ENCODE measurements around the gene PPM1B.
A peak's percentile ranks its signal among the peaks of the same experiment; 100 is the strongest.
"Not testable (repeated sequence)": the region's sequence is repeated elsewhere in the genome, so short reads cannot be mapped to it uniquely, and the experiment has no call there.

The PPM1B gene

GRCh38 chr2:44164617-44165016 is 4.1 kb upstream of the PPM1B start:
- no peak for DNase-seq

DNA sequence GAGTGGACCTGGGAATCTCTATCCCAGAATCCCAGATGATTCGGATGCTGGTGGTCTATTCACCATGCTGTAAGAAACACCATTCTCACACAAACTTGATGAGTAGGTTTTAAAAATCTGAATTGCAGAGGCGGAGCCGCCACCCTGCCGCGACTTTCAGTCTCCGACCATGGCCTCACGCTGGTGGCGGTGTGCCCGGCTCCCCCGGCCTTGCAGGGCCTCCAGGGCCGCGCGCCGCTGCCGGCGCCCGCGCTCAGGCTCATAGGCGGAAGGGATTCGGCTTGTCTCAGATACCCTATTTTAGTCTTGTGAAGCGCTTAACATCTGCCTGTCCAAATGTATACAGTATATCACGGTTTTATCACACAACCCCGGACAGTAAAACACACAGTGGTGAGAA is 2.6 kb upstream of the PPM1B start:
- DNase-seq: no peak

DNA sequence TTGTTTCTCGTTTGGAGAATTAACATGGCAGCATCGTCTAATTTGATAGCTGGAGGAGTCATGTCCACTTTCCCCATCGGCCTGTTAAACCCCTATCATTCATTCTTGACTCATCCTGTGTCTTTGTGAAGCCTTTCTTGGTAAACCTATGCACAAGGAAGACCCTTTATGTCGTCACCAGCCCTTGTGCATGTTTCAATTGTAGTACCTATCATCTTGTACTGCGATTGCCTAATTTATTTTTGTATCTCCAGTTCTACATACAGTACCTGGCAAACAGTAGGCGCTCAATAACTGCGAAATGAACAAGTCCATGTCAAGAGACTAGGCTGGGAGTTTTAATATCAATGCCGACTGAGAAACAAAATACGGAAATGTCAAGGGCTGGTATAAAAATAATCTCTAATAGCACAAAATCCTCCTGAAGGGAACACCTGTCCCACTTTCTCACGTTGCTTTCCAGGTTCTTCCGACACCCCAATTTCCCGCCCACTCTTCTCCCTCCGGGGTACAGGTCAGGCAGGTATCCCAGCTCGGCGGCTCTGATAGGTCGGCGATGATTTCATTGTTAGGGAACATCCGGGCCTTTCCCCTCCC is 1.3 kb upstream of the PPM1B start:
- no peak for DNase-seq

- DNase-seq: peak; percentile 85 to 100 (median 96)
Measured at GRCh38 chr2:44167908-44168680, 581 bp upstream of the PPM1B start.

- DNase-seq: peak; percentile 17 to 87 (median 25)
Measured at GRCh38 chr2:44169155-44169898, 652 bp downstream of the PPM1B start.

DNA sequence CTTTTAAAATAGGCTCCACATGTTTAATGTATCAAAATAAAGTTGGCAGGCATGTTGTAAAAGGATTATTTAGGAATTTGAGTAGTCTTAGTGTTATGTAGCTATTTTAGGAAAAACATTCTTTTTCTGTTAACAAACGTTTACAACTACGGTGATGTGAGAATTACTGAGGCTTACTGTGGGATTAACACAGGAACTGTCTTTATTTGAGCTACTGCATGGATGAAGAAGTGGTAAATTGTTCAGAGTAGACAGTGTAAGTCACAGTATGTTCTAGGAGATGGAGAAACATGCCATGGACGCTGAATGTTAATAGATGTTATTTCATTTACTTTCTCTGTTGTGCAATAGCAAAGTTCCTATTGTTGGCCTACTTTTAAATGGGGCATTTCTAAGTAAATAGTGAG is 1.6 kb downstream of the PPM1B start:
- DNase-seq: no peak

DNA sequence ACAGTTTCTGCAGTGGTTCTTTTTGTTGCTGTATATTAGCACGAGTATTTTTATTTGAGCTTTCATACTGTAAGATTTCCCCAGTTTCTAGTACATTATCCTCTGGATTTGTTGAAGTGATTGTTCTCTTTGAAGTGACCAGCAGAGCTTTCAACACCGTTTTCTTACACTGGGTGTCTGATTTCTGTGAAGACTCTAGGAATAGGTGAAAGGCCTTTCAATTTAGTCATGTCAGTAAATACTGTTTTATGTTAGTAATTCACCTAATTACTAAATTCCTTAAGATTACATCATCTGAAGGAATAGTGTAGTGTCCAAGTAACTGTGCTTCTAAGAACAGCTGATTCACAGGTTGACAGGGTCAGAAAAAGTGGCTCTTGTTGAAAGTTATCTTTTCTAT is 2.3 kb downstream of the PPM1B start:
- no peak for DNase-seq

DNA sequence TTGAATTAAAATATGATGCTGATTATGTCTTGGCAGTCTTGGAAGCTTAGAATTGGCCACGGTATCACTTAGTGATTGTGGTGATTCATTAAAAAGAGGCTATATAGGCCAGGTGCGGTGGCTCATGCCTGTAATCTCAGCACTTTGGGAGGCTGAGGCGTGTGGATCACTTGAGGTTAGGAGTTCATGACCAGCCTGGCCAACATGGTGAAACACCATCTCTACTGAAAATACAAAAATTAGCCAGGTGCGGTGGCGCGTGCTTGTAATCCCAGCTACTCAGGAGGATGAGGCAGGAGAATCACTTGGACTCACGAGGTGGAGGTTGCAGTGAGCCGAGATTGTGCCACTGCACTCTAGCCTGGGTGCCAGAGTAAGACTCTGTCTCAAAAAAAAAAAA is 2.8 kb downstream of the PPM1B start:
- DNase-seq: not testable (repeated sequence)

DNA sequence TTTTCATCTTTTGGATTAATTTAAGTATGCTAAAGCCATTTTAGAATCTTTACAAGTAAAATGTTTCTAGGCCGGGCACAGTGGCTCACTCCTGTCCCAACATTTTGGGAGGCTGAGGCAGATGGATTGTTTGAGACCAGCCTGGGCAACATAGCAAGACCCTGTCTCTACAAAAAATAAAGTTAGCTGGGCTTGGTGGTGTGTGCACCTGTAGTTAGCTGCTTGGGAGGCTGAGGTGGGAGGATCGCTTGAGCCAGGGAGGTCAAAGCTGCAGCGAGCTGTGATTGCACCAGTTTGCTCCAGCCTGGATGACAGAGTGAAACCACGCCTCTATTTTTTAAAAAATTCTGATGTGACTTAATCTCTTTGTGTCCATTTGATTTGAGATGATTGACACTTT is 3.9 kb downstream of the PPM1B start:
- DNase-seq: no peak

- DNase-seq: no peak
Measured at GRCh38 chr2:44178950-44179349, 10.3 kb downstream of the PPM1B start.

GRCh38 chr2:44181648-44182047 is 13.0 kb downstream of the PPM1B start:
- DNase-seq: no peak

DNA sequence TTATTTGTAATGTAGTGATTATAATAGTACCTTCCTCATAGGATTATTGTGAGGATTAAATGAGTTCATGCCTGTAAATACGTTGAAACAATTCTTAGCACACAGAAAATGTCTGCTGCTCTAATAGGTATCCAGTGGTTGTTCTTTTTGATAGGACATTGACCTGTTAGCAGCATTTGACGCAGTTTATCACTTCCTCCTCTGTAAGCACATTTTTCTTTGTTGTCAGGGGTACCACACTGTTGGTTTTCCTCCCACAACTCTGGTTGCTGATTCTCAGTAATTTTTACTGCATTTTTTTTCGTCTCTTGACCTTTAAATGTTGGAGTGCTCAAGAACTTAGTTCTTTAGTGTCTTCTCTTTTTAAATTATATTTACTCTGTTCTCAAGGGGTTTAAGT is 15.4 kb downstream of the PPM1B start:
- peak in 2 of 5 experiments; percentile 47 to 60 for DNase-seq

- DNase-seq: no peak
Measured at GRCh38 chr2:44186810-44187209, 18.1 kb downstream of the PPM1B start.

- DNase-seq: no peak
Measured at GRCh38 chr2:44187251-44187650, 18.6 kb downstream of the PPM1B start.

- DNase-seq: no peak
Measured at GRCh38 chr2:44188696-44189095, 20.0 kb downstream of the PPM1B start.

- DNase-seq: no peak
Measured at GRCh38 chr2:44189104-44189503, 20.4 kb downstream of the PPM1B start.

DNA sequence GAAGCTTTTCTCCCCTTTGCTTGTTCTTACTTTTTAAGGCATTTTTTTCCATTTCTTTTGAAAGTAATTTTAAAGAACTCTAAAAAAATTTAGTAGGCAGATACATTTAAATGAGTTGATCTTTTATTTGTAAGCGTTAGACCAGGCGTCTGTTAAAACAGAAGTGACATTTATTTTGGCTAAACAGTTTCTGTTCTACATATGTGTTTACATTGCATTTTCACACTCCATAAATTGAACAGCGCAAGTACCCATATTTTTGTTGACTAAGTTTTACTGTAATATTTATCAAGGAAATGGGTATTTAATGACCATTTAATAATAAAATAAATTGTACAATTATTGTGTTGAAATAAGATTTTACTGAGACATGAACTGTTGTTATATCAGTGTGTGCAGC is 21.9 kb downstream of the PPM1B start:
- no peak for DNase-seq

- peak in 1 of 5 experiments; percentile 48 for DNase-seq
Measured at GRCh38 chr2:44191739-44192138, 23.1 kb downstream of the PPM1B start.

GRCh38 chr2:44192646-44193045 is 24.0 kb downstream of the PPM1B start:
- no peak for DNase-seq

GRCh38 chr2:44195714-44196113 is 27.0 kb downstream of the PPM1B start:
- no peak for DNase-seq

GRCh38 chr2:44197816-44198215 is 29.1 kb downstream of the PPM1B start:
- no peak for DNase-seq

DNA sequence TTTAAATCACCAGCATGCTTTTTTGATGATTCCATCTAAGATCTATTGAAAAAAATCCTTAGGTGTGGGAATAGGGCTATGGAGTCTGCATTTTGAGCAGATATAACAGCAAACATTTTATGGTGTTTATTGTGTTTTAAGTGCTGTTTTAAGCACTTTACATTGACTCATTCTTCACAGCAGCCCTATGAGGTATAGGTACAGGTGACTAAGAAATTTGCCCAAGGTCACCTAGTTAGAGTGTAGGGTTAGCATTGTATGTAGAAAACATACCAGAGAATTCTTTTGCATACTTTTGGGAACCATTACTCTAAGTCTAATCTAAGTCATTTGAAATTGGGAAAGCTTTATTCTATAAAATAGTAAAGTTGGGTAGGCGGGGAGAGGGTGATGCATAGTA is 31.3 kb downstream of the PPM1B start:
- DNase-seq: no peak

GRCh38 chr2:44200759-44201158 is 32.1 kb downstream of the PPM1B start:
- DNase-seq: no peak

DNA sequence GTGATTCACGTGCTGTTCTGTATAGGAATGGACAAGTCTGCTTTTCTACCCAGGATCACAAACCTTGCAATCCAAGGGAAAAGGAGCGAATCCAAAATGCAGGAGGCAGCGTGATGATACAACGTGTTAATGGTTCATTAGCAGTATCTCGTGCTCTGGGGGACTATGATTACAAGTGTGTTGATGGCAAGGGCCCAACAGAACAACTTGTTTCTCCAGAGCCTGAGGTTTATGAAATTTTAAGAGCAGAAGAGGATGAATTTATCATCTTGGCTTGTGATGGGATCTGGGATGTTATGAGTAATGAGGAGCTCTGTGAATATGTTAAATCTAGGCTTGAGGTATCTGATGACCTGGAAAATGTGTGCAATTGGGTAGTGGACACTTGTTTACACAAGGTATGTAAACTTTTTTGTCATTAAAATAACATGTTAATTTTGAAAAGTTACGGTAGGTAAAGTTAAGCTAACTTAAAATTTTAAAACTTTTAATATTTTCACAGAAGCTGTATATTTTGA is 33.0 kb downstream of the PPM1B start:
- no peak for DNase-seq
